ENCODE measurements around the gene FGD6.

DNA sequence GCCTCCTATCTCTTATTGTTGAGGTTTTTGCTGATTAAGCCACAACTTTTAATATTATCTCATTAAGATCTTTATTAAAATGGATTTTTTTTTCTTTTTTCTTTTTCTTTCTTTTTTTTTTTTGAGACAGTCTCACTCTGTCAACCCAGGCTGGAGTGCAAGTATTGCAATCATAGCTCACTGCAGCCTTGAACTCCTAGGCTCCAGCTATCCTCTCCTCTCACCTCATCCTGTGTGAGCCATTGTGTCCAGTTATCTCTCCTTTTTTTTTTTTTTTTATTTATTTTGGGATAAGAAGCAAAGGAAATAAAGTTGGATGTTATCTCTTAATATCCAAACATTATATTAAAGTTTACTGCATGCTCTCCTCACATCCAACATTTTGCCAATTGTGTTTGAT lies 13.0 kb upstream of the FGD6 start:
- no peak for TF ChIP-seq POLR2AphosphoS5 (IDR thresholded peaks at IDR 0.05; ENCODE audit: low read depth, low read length)
- TF ChIP-seq POLR2A (IDR thresholded peaks at IDR 0.05; ENCODE audit: low read depth, low read length), result no peak
- no peak for TF ChIP-seq TAF1 (IDR thresholded peaks at IDR 0.05; ENCODE audit: low read depth, low read length)
- no peak for TF ChIP-seq SPI1 (IDR thresholded peaks at IDR 0.05; ENCODE audit: low read depth, low read length)

Data from GM12891 (cell line).